Fibroblast of villous mesenchyme (primary cell): ENCODE results near the gene EPC2. TPM values are rescaled to one million over a fixed set of nuclear protein-coding genes. Genes with fewer than 3 reads are reported as not detected.
A peak's percentile ranks its signal among the peaks of the same experiment; 100 is the strongest.

Experiments
- DNase-seq: peaks from one replicate; pipeline ENCODE4 v3.0.0-alpha.2; 2010; ENCODE audit warnings: low read depth
- H3K4me3 ChIP-seq: 2 replicates; pipeline ENCODE4 v1.5.1; 2011; ENCODE audit warnings: low read depth, mild to moderate bottlenecking, low read length
- total RNA-seq: library from RNA; depleted of rRNA; stranded (reverse); fragments of >200 nt; gene quantifications from 2 replicates; pipeline ENCODE4 v1.2.3, GENCODE V29; 2012
- TF ChIP-seq, protein P1 (sequence below): IDR thresholded peaks from 2 replicates; pipeline ENCODE4 v1.5.1; 2012; ENCODE audit warnings: low read depth, mild to moderate bottlenecking, low read length; ENCODE audit not compliant: insufficient read depth

Gene EPC2, protein sequence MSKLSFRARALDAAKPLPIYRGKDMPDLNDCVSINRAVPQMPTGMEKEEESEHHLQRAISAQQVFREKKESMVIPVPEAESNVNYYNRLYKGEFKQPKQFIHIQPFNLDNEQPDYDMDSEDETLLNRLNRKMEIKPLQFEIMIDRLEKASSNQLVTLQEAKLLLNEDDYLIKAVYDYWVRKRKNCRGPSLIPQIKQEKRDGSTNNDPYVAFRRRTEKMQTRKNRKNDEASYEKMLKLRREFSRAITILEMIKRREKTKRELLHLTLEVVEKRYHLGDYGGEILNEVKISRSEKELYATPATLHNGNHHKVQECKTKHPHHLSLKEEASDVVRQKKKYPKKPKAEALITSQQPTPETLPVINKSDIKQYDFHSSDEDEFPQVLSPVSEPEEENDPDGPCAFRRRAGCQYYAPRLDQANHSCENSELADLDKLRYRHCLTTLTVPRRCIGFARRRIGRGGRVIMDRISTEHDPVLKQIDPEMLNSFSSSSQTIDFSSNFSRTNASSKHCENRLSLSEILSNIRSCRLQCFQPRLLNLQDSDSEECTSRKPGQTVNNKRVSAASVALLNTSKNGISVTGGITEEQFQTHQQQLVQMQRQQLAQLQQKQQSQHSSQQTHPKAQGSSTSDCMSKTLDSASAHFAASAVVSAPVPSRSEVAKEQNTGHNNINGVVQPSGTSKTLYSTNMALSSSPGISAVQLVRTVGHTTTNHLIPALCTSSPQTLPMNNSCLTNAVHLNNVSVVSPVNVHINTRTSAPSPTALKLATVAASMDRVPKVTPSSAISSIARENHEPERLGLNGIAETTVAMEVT
- 19.6 and 23.3 TPM in 2 replicates for total RNA-seq

GRCh38 chr2:148643998-148644882 is at the start of gene EPC2:
EPC2 (plus strand) TSS chr2:148644751; CDS start chr2:148645018, 267 bp downstream.
- TF ChIP-seq, protein P1, sequence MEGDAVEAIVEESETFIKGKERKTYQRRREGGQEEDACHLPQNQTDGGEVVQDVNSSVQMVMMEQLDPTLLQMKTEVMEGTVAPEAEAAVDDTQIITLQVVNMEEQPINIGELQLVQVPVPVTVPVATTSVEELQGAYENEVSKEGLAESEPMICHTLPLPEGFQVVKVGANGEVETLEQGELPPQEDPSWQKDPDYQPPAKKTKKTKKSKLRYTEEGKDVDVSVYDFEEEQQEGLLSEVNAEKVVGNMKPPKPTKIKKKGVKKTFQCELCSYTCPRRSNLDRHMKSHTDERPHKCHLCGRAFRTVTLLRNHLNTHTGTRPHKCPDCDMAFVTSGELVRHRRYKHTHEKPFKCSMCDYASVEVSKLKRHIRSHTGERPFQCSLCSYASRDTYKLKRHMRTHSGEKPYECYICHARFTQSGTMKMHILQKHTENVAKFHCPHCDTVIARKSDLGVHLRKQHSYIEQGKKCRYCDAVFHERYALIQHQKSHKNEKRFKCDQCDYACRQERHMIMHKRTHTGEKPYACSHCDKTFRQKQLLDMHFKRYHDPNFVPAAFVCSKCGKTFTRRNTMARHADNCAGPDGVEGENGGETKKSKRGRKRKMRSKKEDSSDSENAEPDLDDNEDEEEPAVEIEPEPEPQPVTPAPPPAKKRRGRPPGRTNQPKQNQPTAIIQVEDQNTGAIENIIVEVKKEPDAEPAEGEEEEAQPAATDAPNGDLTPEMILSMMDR = no peak
- peak within 1 kb of the TSS; percentile 72 for H3K4me3 ChIP-seq
- DNase-seq = peak; percentile 80

DNA sequence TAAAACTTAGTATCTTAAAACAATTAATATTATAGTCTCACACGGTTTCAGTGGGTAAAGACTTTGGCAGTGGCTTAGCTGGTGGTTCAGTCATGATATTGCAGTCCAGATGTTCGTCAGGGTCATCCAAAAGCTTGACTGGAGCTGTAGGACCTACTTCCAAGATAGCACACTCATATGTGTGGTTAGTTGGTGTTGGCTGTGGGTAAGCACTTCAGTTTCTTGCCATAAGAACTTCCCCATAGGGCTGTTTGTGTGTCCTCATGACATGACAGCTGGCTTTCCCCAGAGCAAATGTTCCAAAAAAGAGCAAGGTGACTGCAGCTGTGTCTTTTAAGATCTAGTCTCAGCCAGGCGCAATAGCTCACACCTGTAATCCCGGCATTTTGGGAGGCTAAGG is 48.5 kb upstream of the EPC2 start:
- no peak for DNase-seq
- H3K4me3 ChIP-seq = no peak overlapping the region
- TF ChIP-seq, protein P1 = no peak

GRCh38 chr2:148599109-148599991 is 45.2 kb upstream of the EPC2 start:
- no peak overlapping the region for H3K4me3 ChIP-seq
- TF ChIP-seq, protein P1 = no peak
- no peak for DNase-seq

DNA sequence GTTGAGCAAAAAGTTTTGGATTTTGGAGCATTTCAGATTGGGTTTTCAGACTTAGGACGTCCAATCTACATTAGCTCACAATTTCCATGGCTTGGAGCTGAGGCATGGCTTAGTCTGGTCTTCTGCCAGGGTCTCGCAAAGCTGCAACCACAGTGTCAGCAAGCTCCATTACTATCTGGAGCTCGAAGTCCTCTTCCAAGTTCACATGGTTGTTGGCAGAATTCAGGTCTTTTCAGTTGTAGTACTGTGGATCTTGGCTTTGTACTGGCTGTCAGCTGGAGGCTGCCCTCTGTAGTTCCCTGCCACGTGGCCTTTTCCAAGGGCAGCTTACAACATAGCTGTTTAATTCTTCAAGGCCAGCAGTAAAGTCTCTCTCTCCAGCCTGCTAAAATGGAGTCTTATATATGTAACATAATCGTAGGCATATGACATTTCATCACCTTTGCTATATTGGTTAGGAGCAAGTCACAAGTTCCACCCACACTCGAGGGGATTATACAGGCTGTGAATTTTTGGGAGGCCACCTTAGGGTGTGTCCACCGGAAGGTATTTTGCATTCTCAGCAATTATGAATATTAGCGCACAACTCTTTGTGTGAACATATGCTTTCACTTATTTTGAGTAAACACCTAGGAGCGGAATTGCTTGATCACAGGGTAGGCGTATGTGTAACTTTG is 41.5 kb upstream of the EPC2 start:
- no peak for DNase-seq
- no peak overlapping the region for H3K4me3 ChIP-seq
- TF ChIP-seq, protein P1 = no peak

- DNase-seq = no peak
- TF ChIP-seq, protein P1 = no peak
- no peak overlapping the region for H3K4me3 ChIP-seq
Measured at GRCh38 chr2:148603562-148603920, 41.0 kb upstream of the EPC2 start.
